ENCODE results near the gene RENBP.
A peak's percentile ranks its signal among the peaks of the same experiment; 100 is the strongest.

RENBP gene

DNA sequence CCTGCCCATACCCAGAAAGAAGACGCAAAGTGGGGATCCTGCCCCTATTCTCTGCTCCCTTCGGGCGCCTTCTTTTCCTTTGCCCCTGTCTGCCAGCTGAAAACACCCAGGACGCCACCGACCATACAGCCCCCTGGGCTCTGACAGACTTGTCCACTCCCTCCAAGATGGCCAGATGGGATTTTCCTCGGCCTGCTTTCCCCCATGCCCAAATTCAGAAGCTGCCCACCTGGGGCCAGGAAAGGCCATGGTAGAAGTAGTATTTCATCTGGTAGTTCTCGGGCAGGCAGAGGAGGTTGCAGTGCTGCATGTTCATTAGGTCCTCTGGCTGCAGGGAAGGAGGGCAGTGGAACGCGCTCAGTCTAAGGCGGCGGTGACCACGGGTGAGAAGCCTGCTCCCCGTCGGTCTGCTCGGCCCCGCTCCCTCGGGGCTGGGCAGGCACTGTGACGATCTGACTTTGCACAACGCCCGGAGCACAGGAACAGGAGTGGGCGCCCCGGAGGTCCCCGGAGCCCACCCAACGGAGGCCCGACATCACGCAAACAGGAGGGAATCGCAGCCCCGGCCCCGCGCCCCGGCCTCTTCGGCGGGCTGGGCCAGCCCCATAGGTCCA is 10.2 kb downstream of the RENBP start:
- TF ChIP-seq, protein P1, sequence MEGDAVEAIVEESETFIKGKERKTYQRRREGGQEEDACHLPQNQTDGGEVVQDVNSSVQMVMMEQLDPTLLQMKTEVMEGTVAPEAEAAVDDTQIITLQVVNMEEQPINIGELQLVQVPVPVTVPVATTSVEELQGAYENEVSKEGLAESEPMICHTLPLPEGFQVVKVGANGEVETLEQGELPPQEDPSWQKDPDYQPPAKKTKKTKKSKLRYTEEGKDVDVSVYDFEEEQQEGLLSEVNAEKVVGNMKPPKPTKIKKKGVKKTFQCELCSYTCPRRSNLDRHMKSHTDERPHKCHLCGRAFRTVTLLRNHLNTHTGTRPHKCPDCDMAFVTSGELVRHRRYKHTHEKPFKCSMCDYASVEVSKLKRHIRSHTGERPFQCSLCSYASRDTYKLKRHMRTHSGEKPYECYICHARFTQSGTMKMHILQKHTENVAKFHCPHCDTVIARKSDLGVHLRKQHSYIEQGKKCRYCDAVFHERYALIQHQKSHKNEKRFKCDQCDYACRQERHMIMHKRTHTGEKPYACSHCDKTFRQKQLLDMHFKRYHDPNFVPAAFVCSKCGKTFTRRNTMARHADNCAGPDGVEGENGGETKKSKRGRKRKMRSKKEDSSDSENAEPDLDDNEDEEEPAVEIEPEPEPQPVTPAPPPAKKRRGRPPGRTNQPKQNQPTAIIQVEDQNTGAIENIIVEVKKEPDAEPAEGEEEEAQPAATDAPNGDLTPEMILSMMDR (IDR thresholded peaks at IDR 0.05; ENCODE audit: insufficient read depth, low read depth, low read length, missing control alignments), result no peak
- no peak for DNase-seq (ENCODE audit: low read depth)
- H3K4me3 ChIP-seq (ENCODE audit: low read depth, low read length), result peak overlapping the region; percentile 73

GRCh38 chrX:153933748-153934147 is 10.7 kb downstream of the RENBP start:
- peak overlapping the region; percentile 73 for H3K4me3 ChIP-seq (ENCODE audit: low read depth, low read length)
- no peak for DNase-seq (ENCODE audit: low read depth)
- TF ChIP-seq, protein P1 (IDR thresholded peaks at IDR 0.05; ENCODE audit: insufficient read depth, low read depth, low read length, missing control alignments), result no peak

GRCh38 chrX:153932220-153932915 is 12.1 kb downstream of the RENBP start:
- DNase-seq (ENCODE audit: low read depth), result no peak
- H3K4me3 ChIP-seq (ENCODE audit: low read depth, low read length), result no peak overlapping the region
- TF ChIP-seq, protein P1 (IDR thresholded peaks at IDR 0.05; ENCODE audit: insufficient read depth, low read depth, low read length, missing control alignments), result no peak

- DNase-seq (ENCODE audit: low read depth), result no peak
- TF ChIP-seq, protein P1 (IDR thresholded peaks at IDR 0.05; ENCODE audit: insufficient read depth, low read depth, low read length, missing control alignments), result no peak
- no peak overlapping the region for H3K4me3 ChIP-seq (ENCODE audit: low read depth, low read length)
These were observed 12.7 kb downstream of the RENBP start for GRCh38 chrX:153931748-153932147.

GRCh38 chrX:153931151-153931550 is 13.3 kb downstream of the RENBP start:
- TF ChIP-seq, protein P1 (IDR thresholded peaks at IDR 0.05; ENCODE audit: insufficient read depth, low read depth, low read length, missing control alignments), result no peak
- no peak overlapping the region for H3K4me3 ChIP-seq (ENCODE audit: low read depth, low read length)
- DNase-seq (ENCODE audit: low read depth), result no peak

GRCh38 chrX:153930011-153930910 is 14.2 kb downstream of the RENBP start:
- DNase-seq (ENCODE audit: low read depth), result no peak
- H3K4me3 ChIP-seq (ENCODE audit: low read depth, low read length), result no peak overlapping the region
- TF ChIP-seq, protein P1 (IDR thresholded peaks at IDR 0.05; ENCODE audit: insufficient read depth, low read depth, low read length, missing control alignments), result no peak
